Fibroblast of lung (primary cell): ENCODE results near the gene ARHGEF25. TPM values are rescaled to one million over a fixed set of nuclear protein-coding genes. Genes with fewer than 3 reads are reported as not detected.

Experiments used
- DNase-seq, 2 donors: peaks; one replicate each; pipeline versions ENCODE4 v3.0.0 to v3.0.0-alpha.2; 2010; ENCODE audit warnings: low read depth in 2 of 2
- H2AFZ ChIP-seq: 2 replicates; pipeline ENCODE4 v1.5.1; 2012; ENCODE audit warnings: low read length, control low read depth, inconsistent platforms
- H3K27ac ChIP-seq: 2 replicates; pipeline ENCODE4 v1.5.1; 2011; ENCODE audit warnings: low read length, control low read depth; ENCODE audit not compliant: insufficient read depth
- H3K27me3 ChIP-seq: 2 replicates; pipeline ENCODE4 v1.5.1; 2011; ENCODE audit warnings: mild to moderate bottlenecking, low read length; ENCODE audit not compliant: control insufficient read depth, insufficient read depth
- H3K36me3 ChIP-seq: 2 replicates; pipeline ENCODE4 v1.5.1; 2011; ENCODE audit warnings: low read length; ENCODE audit not compliant: control insufficient read depth, insufficient read depth
- H3K4me1 ChIP-seq: 2 replicates; pipeline ENCODE4 v1.5.1; 2011; ENCODE audit warnings: low read length; ENCODE audit not compliant: control insufficient read depth, insufficient read depth; ENCODE audit errors: extremely low read depth
- H3K4me2 ChIP-seq: 2 replicates; pipeline ENCODE4 v1.5.1; 2011; ENCODE audit warnings: low read length, control low read depth; ENCODE audit not compliant: insufficient read depth; ENCODE audit errors: extremely low read depth
- H3K4me3 ChIP-seq, 4 experiments: fragments of 200-600 bp in 1 of 4; sonication (generic) in 1 of 4; replicated peaks in 1 of 4; 2 replicates each; pipeline ENCODE4 v1.5.1; 2011 to 2016; ENCODE audit warnings: low read length in 4 of 4, low read depth in 3 of 4, mild to moderate bottlenecking in 3 of 4, control low read depth in 2 of 4, inconsistent platforms in 1 of 4, mixed read lengths in 1 of 4; ENCODE audit not compliant: insufficient read depth in 1 of 4; ENCODE audit errors: control extremely low read depth in 1 of 4
- H3K79me2 ChIP-seq: 2 replicates; pipeline ENCODE4 v1.5.1; 2012; ENCODE audit warnings: mild to moderate bottlenecking, low read length, inconsistent platforms; ENCODE audit not compliant: control insufficient read depth, insufficient read depth
- H3K9ac ChIP-seq: 2 replicates; pipeline ENCODE4 v1.5.1; 2011; ENCODE audit warnings: mild to moderate bottlenecking, low read length, control low read depth; ENCODE audit not compliant: insufficient read depth
- H3K9me3 ChIP-seq: 2 replicates; pipeline ENCODE4 v1.5.1; 2012; ENCODE audit warnings: low read depth, low read length; ENCODE audit not compliant: control insufficient read depth, insufficient read depth
- H4K20me1 ChIP-seq: 2 replicates; pipeline ENCODE4 v1.5.1; 2011; ENCODE audit warnings: low read length; ENCODE audit not compliant: control insufficient read depth, insufficient read depth; ENCODE audit errors: extremely low read depth
- CTCF ChIP-seq, 2 donors: IDR thresholded peaks in 1 of 2; conservative IDR thresholded peaks in 1 of 2; 1 replicate in 1 of 2; 2 replicates in 1 of 2; pipeline ENCODE4 v1.5.1; 2011 to 2012; ENCODE audit warnings: low read length in 2 of 2, control low read depth in 1 of 2, inconsistent platforms in 1 of 2, low read depth in 1 of 2, mild to moderate bottlenecking in 1 of 2
- EZH2 ChIP-seq: IDR thresholded peaks from 2 replicates; pipeline ENCODE4 v1.5.1; 2012; ENCODE audit warnings: low read length, control low read depth, mild to moderate bottlenecking; ENCODE audit errors: missing control alignments
- polyA plus RNA-seq, 2 donors: library from polyadenylated mRNA; depleted of rRNA in 1 of 2; stranded (reverse) in 1 of 2; unstranded in 1 of 2; fragments of >200 nt; gene quantifications; 2 replicates each; pipeline ENCODE4 v1.2.1, GENCODE V29; 2011 to 2012; ENCODE audit warnings: missing spikeins in 1 of 2
- total RNA-seq: library from RNA; depleted of rRNA; stranded (reverse); fragments of >200 nt; gene quantifications from 2 replicates; pipeline ENCODE4 v1.2.1, GENCODE V29; 2014

ARHGEF25 gene
- total and polyA plus RNA-seq, 2 donors (not counting 1 experiment from before 2014, with no cell fraction given) = 15.7 to 40.0 TPM

DNA sequence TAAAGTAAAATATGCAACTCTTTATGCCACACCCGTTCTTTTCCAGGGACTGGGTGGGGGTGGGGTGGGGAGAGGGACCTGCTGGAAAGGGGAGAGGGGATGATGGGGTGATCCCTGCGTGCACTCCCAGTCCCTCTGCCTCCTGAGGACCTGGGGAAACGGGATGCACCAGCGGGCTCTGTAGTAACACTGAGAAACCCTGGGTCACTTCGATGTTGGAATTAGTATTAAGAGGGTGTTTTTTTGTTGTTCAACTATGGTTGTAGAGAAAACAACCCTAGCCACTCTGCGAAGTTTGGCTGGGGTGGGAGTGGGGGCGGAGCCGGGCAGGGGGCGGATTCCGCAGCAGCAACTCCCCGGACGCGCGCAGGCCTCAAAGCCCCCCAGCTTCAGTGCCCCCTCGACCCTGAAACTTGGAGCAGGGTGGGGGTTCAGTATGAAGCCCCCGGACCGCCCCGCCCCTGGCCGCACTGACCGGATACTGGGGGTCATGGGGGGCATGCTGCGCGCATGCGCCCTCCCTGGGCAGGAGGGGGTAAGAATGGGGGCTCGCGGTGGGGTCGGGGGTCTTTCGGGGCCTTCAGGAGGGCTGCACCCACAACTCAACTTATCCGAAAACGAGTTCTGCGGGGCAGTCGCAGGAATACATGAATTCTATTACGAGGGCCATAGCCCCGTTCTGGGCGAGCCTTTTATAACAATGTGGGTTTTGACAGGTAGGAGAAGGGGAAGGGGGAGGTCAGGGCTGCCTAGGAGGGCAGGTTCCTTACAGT, 1.3 kb upstream of the ARHGEF25 start:
- Histone ChIP-seq H3K4me3 (peak overlapping the region in 2 of 4 experiments; percentile 45 to 70), H4K20me1 (no peaks in the 10 kb centered on the region), H3K79me2 (no peaks in the 10 kb centered on the region), H3K36me3 (peaks cover 2% of the 10 kb centered on the region), H3K9ac (no peak overlapping the region), H3K27me3 (no peaks in the 10 kb centered on the region), H3K27ac (no peak overlapping the region), H3K4me2 (peak overlapping the region; percentile 35), H2AFZ (peak overlapping the region; percentile 55), H3K9me3 (no peaks in the 10 kb centered on the region), H3K4me1 (peaks cover 13% of the 10 kb centered on the region)
- no peak for DNase-seq
- TF ChIP-seq EZH2 (no peak), CTCF (conservative IDR thresholded peaks at IDR 0.05 in 1 of 2, IDR thresholded peaks at IDR 0.05 in 1 of 2; ENCODE audit: low read depth in 1 of 2, low read length in 2 of 2) (no peak)

- Histone ChIP-seq H3K9ac (no peak overlapping the region), H3K27me3 (no peaks in the 10 kb centered on the region), H2AFZ (peak overlapping the region; percentile 55), H3K4me1 (peaks cover 10% of the 10 kb centered on the region), H3K9me3 (no peaks in the 10 kb centered on the region), H3K79me2 (no peaks in the 10 kb centered on the region), H4K20me1 (no peaks in the 10 kb centered on the region), H3K36me3 (peaks cover 2% of the 10 kb centered on the region), H3K27ac (no peak overlapping the region), H3K4me2 (peak overlapping the region; percentile 40), H3K4me3 (peak overlapping the region in 3 of 4 experiments; percentile 45 to 70 (median 54))
- DNase-seq = peak in 1 of 2 donors; percentile 31
- no peak for TF ChIP-seq EZH2
- no peak for TF ChIP-seq CTCF (conservative IDR thresholded peaks at IDR 0.05 in 1 of 2, IDR thresholded peaks at IDR 0.05 in 1 of 2; ENCODE audit: low read depth in 1 of 2, low read length in 2 of 2)
Measured at GRCh38 chr12:57610554-57611107, 604 bp upstream of the ARHGEF25 start.

GRCh38 chr12:57611827-57612710, 834 bp downstream of the ARHGEF25 start:
- no peak for DNase-seq
- Histone ChIP-seq H3K9ac (no peak overlapping the region), H4K20me1 (no peaks in the 10 kb centered on the region), H3K4me1 (peaks cover 8% of the 10 kb centered on the region), H3K4me2 (peak overlapping the region; percentile 62), H3K36me3 (peaks cover 2% of the 10 kb centered on the region), H3K79me2 (no peaks in the 10 kb centered on the region), H3K27me3 (no peaks in the 10 kb centered on the region), H3K27ac (no peak overlapping the region), H2AFZ (no peak overlapping the region), H3K9me3 (no peaks in the 10 kb centered on the region), H3K4me3 (peak overlapping the region; percentile 31 to 70 (median 47))
- TF ChIP-seq CTCF (conservative IDR thresholded peaks at IDR 0.05 in 1 of 2, IDR thresholded peaks at IDR 0.05 in 1 of 2; ENCODE audit: low read depth in 1 of 2, low read length in 2 of 2) (no peak), EZH2 (no peak)
